ENCODE data around the gene FAM174C. TPM values are rescaled to one million over a fixed set of nuclear protein-coding genes. Genes with fewer than 3 reads are reported as not detected.

FAM174C gene
- total and polyA plus RNA-seq, 2 of the 8 experiments (the other 6 are each of a cell fraction or from before 2014, with no cell fraction given), result 44.5 to 125 TPM

DNA sequence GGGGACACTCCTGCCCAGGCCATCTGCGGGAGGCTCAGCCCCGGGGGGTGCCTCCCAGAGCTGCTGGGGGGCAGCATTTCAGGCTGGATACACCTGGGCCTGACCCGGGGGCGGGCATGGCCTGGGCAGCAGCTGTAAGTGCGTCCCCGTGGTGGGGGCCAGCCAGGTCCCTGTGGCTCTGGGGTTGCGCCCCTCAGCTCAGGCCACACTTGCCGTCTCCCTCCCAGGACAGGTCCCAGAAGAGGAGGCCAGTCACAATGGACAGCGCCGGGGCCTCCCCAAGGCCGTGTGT lies 49.2 kb upstream of the FAM174C start:
- Histone ChIP-seq H2AFZ (ENCODE audit: low read length) (no peak overlapping the region), H3K27ac (ENCODE audit: low read depth, low read length) (no peak overlapping the region), H3K79me2 (ENCODE audit: control insufficient read depth in 1 of 2, insufficient read depth in 2 of 2, low read length in 2 of 2) (no peaks in the 10 kb centered on the region), H3K14ac (ENCODE audit: insufficient read length) (no peak overlapping the region), H3K23ac (ENCODE audit: insufficient read length) (no peak overlapping the region), H4K8ac (ENCODE audit: extremely low read depth, insufficient read depth, low read length) (no peak overlapping the region), H3K4ac (replicated peaks; ENCODE audit: insufficient read length, low read depth, low read length) (no peak overlapping the region), H3K79me1 (ENCODE audit: low read depth, low read length) (no peaks in the 10 kb centered on the region; the same call in 1 of the 2 replicates), H3K56ac (replicated peaks; ENCODE audit: insufficient read length, low read depth, low read length) (no peak overlapping the region), H3K4me2 (ENCODE audit: insufficient read depth in 1 of 2, low read depth in 2 of 2, low read length in 2 of 2) (no peak overlapping the region), H3K4me1 (replicated peaks in 1 of 4; ENCODE audit: control insufficient read depth in 3 of 4, insufficient read depth in 4 of 4, low read length in 3 of 4) (peaks cover 0 to 2% (median 0%) of the 10 kb centered on the region in 4 experiments; a peak in 3 of 7 replicates), H3K36me3 (ENCODE audit: control insufficient read depth in 2 of 4, insufficient read depth in 4 of 4, low read length in 3 of 4) (peaks cover 0 to 73% (median 2%) of the 10 kb centered on the region in 4 experiments; a peak in 4 of 8 replicates), H4K5ac (ENCODE audit: insufficient read length, low read depth, low read length) (no peak overlapping the region), H3K9ac (replicated peaks in 1 of 4; ENCODE audit: extremely low read depth in 1 of 4, low read depth in 3 of 4, low read length in 3 of 4) (no peak overlapping the region), H2BK120ac (replicated peaks; ENCODE audit: low read depth, low read length) (no peak overlapping the region), H3K9me3 (ENCODE audit: insufficient read depth in 2 of 2, low read depth in 1 of 2, low read length in 1 of 2) (no peaks in the 10 kb centered on the region), H3K18ac (ENCODE audit: extremely low read depth, low read length) (no peak overlapping the region), H3K4me3 (ENCODE audit: extremely low read depth in 1 of 4, insufficient read depth in 2 of 4, low read depth in 3 of 4, low read length in 4 of 4) (no peak overlapping the region), H3K27me3 (replicated peaks in 1 of 4; ENCODE audit: control insufficient read depth in 3 of 4, extremely low read depth in 1 of 4, insufficient read depth in 3 of 4, low read length in 3 of 4) (no peaks in the 10 kb centered on the region), H4K20me1 (replicated peaks in 1 of 2; ENCODE audit: control insufficient read depth in 1 of 2, insufficient read depth in 2 of 2, low read length in 2 of 2) (peaks cover 8 to 14% of the 10 kb centered on the region in 2 experiments), H2AK5ac (ENCODE audit: low read depth, low read length) (no peak overlapping the region), H4K91ac (replicated peaks; ENCODE audit: insufficient read length, low read length) (no peak overlapping the region), H2BK5ac (ENCODE audit: low read depth, low read length) (no peak overlapping the region), H2BK12ac (ENCODE audit: low read depth, low read length) (no peak overlapping the region), H2BK20ac (ENCODE audit: low read length) (no peak overlapping the region), H3K23me2 (ENCODE audit: low read depth, low read length) (no peaks in the 10 kb centered on the region), H2BK15ac (ENCODE audit: low read length) (no peak overlapping the region)
- FAIRE-seq (no peak), DNase-seq (ENCODE audit: low read depth in 1 of 2, low spot score in 2 of 2) (no peak)
- POLR2A ChIA-PET (ENCODE audit: partially characterized antibody), result interaction anchor here (1.1 to 1.7 kb wide), 9 partner anchors 9 to 229 kb away, joined by 3 to 6 read pairs (median 4); partner anchors contain the start of genes ATP5F1D, CBARP and GPX4
- CTCF ChIA-PET (ENCODE audit: partially characterized antibody), result interaction anchor here (0.6 to 2.0 kb wide), 10 partner anchors 9 to 246 kb away, joined by 3 to 14 read pairs (median 4); partner anchors contain the start of gene CBARP
- 99% methylated on average over 10 of the region's 11 CpGs; no CpG with 5 or more reads in 1 of the 2 experiments for WGBS, 2 experiments (ENCODE audit: extremely low coverage in 1 of 2, insufficient coverage in 1 of 2, insufficient read length in 1 of 2, insufficient replicate concordance in 2 of 2, low coverage in 1 of 2, low lambda C conversion rate in 2 of 2, missing lambda C conversion rate in 1 of 2)
- TF ChIP-seq FOSL1 (IDR thresholded peaks at IDR 0.05; ENCODE audit: insufficient read depth, low read depth, low read length), result no peak
- TF ChIP-seq ASH2L (IDR thresholded peaks at IDR 0.05; ENCODE audit: low read length), result no peak
- TF ChIP-seq SIN3A (conservative IDR thresholded peaks at IDR 0.05 in 1 of 2, IDR thresholded peaks at IDR 0.05 in 1 of 2; ENCODE audit: low read depth in 1 of 2, low read length in 2 of 2), result no peak
- no peak for TF ChIP-seq JUND (IDR thresholded peaks at IDR 0.05; ENCODE audit: low read length)
- no peak for TF ChIP-seq SAP30 (IDR thresholded peaks at IDR 0.05; ENCODE audit: insufficient read depth, insufficient replicate concordance, low read length)
- no peak for TF ChIP-seq JUN (IDR thresholded peaks at IDR 0.05; ENCODE audit: low read depth, low read length)
- no peak for TF ChIP-seq RAD21 (IDR thresholded peaks at IDR 0.05 in 1 of 2, conservative IDR thresholded peaks at IDR 0.05 in 1 of 2; ENCODE audit: low read depth in 2 of 2, low read length in 2 of 2)
- no peak for TF ChIP-seq YY1 (IDR thresholded peaks at IDR 0.05; ENCODE audit: low read depth, low read length)
- no peak for TF ChIP-seq SIRT6 (IDR thresholded peaks at IDR 0.05; ENCODE audit: low read length)
- no peak for TF ChIP-seq NRF1 (IDR thresholded peaks at IDR 0.05; ENCODE audit: low read depth, low read length)
- TF ChIP-seq, protein P1, sequence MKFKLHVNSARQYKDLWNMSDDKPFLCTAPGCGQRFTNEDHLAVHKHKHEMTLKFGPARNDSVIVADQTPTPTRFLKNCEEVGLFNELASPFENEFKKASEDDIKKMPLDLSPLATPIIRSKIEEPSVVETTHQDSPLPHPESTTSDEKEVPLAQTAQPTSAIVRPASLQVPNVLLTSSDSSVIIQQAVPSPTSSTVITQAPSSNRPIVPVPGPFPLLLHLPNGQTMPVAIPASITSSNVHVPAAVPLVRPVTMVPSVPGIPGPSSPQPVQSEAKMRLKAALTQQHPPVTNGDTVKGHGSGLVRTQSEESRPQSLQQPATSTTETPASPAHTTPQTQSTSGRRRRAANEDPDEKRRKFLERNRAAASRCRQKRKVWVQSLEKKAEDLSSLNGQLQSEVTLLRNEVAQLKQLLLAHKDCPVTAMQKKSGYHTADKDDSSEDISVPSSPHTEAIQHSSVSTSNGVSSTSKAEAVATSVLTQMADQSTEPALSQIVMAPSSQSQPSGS (IDR thresholded peaks at IDR 0.05; ENCODE audit: low read length), result no peak
- TF ChIP-seq SIX5 (IDR thresholded peaks at IDR 0.05; ENCODE audit: low read depth, low read length), result no peak
- TF ChIP-seq POLR2AphosphoS5 (IDR thresholded peaks at IDR 0.05; ENCODE audit: low read depth, low read length), result no peak

All from H1 (cell line).